Stimulated activated CD4-positive, alpha-beta T cell treated with anti-CD3 and anti-CD28 coated beads, Interleukin-2, amount 100 ng/mL, for 24 hours (primary cell): ENCODE measurements around the gene DMXL1.
"Not testable (repeated sequence)": the region's sequence is repeated elsewhere in the genome, so short reads cannot be mapped to it uniquely, and the experiment has no call there.

ENCODE experiments used
- DNase-seq, 2 donors: peaks; one replicate each; pipeline ENCODE4 v3.0.0-alpha.2; 2020

DMXL1 gene

DNA sequence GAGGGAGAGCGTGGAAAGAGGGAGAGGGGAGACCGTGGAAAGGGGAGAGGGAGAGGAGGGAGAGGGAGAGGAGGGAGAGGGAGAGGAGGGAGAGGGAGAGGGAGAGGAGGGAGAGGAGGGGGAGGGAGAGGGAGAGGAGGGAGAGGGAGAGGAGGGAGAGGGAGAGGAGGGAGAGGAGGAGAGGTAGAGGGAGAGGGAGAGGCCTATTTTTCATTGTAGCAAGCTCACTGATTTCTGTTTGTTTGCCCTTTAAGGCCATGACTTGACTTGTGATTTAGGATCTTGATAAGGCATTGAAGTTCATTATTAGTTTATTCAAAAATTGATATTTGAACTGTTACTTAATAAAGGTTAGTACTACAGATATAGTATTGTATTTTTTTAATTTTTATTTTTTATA, 52.4 kb downstream of the DMXL1 start:
- no peak for DNase-seq

DNA sequence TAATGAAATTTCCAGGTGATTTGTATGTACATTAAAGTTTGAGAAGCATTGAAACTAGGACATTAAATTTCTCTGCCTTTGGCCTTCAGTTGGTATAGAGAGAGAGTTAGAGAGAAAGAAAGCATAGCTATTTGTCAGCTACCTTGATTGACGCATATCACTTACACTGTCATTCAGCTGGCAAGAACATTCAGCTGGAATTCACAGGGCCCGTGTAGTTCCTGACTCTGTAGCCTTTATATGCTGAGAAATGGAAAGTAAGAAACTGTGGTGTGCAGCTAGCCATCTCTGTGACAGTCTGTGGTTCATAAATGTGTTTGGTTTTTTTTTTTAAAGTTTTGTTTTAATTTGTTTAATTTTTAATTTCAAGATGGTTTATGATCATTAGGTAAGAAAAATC, 58.9 kb downstream of the DMXL1 start:
- no peak for DNase-seq

DNA sequence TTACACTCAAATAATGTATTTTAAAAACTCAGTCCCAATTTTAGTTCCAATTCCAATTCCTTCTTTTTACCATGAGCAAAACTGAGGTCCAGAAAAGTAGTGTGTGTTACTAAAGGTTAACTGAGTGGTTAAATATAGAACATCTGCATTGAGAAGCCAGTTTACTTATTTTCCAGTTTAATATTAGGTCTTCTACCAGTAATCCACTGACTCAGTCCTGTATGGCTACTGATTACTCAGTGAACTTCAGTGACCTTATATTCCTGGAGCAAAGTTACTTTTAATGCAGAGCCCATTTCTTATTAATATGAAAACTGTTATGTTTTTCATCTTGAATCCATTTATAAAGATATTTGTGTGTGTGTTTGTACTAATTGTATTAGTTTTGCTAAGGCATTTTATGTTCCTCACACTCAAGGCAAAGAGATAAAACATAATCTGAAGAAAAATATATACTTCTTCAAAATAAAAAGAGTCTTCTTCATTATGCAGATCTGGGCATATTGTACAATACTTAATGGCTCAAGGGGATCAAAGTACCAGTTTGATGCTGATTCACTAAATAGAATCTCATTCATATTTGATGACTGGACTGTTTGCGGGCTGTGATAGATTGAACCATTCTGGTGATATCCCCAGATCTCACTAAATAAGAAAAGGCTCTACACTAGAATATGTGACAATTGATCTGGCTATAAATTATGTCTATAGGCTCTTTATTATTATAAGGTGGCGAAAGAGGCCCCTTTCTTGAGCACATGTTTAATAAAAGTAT, 60.8 kb downstream of the DMXL1 start:
- no peak for DNase-seq

DNA sequence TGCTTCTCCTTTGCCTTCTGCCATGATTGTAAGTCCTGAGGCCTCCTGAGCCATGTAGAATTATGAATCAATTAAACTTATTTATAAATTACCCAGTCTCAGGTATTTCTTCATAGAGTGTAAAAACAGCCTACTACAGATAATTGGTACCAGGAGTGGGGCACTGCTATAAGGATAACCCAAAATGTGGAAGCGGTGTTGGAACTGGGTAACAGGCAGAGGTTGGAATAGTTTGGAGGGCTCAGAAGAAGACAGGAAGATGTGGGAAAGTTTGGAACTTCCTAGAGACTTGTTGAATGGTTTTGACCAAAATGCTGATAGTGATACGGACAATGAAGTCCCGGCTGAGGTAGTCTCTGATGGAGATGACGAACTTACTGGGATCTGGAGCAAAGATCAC, 64.9 kb downstream of the DMXL1 start:
- DNase-seq, result not testable (repeated sequence)

DNA sequence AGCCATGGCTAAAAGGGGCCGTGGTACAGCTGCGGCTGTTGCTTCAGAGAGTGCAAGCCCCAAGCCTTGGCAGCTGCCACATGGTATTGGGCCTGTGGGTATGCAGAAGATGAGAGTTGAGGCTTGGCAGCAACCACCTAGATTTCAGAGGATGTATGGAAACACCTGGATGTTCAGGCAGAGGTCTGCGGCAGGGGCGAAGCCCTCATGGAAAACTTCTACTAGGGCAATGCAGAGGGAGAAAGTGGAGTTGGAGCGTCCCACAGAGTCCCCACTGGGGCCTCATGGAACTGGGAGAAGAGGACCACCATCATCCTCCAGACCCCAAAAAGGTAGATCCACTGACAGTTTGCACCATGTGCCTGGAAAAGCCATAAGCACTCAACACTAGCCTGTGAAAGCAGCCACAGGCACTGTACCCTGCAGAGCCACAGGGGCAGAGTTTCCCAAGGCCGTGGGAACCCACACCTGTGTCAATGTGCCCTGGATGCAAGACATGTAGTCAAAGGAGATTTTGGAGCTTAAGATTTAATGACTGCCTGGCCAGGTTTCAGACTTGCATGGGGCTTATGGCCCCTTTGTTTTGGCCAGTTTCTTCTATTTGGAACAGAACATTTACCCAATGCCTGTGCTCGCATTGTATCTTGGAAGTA, 65.9 kb downstream of the DMXL1 start:
- no peak for DNase-seq

DNA sequence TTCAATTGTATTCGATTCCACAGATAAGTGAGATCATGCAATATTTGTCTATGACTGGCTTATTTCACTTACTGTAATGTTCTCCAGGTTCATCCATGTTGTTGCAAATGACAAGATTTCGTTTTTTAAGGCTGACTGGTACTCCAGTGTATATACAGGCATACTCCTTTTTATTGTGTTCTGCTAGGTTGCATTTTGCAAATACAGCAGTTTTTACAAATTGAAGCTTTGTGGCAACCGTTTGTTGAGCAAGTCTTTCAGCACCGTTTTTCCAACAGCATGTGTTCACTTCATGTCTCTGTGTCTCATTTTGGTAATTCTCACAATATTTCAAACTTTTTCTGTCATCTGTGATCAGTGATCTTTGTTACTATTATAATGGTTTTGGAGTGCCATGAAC, 82.7 kb downstream of the DMXL1 start:
- no peak for DNase-seq

DNA sequence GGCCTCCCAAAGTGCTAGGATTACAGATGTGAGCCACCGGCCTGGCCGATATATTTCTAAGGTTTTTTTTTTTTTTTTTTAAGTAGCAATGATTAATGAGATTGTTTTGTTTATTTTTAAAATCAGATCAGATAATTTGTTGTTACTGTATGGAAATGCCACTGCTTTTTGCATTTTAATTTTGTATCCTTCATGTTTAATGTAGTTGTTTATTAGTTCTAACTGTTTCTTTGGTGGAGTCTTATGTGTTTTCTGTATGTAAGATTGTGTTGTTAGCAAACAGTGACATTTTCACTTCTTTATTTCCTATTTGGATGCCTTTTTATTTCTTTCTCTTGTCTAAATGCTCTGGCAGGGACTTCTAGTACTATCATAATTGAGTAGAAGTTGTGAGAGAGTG, 87.3 kb downstream of the DMXL1 start:
- no peak for DNase-seq

DNA sequence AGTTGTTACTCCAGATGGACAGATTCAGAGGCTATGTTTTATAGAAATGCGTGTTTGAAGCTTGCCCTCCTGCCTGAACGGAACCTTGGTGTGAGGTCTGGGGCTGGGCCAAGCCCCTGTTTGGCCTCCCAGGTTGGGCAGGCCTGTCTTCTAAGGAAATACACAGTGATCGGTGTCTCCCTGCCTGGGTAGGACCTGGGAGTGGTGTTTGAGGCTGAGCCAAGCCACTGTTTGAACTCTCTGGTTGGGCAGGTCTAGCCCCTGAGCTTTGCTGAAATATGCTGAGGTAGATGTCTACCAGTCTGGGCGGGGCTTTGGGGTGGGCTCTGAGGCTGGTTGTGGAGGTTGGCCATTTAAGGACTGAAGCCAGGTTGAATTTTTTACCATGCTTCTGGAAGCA, 90.5 kb downstream of the DMXL1 start:
- DNase-seq, result no peak

DNA sequence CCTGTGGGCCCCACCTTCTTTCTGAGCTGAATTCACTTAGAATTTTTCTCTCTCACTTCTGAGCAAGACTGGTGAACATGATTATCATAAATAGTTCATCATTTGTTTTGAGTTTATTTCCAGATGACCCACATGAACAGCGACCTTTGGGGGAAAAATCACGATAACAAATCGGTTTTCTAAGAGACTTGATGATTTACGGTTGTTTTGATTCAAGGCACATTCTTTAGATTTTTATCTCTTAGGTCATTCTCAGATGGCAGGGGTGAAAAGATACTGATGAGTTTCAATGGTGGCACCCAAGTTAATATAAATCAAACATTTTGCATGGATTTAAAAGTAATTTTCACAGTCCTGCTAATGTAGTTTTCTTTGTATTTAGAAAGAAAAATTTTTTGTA, 95.1 kb downstream of the DMXL1 start:
- no peak for DNase-seq

DNA sequence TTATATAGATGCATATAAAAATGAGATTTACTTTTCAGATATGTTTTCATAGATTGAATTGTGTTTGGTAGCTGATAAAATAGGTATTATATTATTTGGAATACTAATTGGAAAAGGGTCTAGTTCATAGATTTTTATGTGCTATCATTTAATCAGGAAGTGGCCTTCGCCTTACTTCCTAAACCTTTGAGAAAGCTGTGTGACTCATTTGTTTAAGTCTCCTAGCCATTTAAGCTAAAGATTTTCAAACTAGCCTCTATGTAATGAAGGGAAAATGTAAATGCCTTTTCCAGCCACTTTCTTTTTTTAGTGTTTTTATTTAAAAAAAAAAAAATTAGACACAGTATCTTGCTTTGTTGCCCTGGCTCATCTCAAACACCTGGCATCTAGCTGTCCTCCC, 97.5 kb downstream of the DMXL1 start:
- DNase-seq, result no peak

DNA sequence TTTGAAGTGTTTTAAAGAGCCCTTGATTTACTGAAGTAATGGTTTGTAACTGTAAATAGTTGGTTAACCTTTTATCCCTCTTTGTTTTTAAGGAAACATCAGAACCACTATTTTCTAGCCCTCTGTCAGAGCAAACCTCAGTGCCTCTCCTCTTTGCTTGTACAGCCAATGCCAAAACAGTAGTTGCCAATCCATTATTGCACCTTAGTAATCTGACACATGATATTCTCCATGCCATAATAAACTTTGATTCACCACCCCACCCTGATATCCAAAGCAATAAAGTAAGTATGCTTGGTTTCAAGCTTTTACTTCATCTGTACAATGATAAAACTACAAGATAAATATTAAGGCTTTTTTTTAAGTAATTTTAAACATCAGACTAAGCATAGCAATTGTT, 100.8 kb downstream of the DMXL1 start:
- no peak for DNase-seq

DNA sequence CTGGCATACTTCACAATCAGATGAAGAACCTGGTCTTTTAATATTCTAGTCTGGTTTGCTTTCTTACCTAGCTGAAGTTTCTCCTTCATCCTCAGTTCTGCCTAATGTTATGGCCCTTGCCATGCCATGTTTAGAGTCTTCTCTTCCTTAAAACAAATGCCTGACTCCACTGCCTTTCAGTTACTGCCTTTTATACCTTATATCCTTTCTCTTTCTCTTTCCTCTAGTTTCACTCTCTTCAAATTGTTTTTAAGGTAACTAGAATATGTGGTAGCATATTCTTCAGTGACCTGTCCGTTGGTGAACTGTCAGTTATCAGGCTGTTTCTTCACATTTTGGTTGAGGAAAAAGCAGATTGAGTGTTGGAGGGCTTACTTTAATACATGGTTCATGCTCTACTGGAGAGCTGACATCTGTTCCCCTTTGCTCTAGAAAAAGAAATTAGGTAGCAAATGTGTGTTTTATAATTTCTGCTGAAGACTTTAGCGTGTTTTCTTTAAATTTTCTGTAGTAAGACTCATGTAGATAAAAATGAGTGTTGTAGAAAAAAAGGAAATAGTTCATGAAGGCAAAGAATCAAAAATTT, 103.8 kb downstream of the DMXL1 start:
- no peak for DNase-seq

DNA sequence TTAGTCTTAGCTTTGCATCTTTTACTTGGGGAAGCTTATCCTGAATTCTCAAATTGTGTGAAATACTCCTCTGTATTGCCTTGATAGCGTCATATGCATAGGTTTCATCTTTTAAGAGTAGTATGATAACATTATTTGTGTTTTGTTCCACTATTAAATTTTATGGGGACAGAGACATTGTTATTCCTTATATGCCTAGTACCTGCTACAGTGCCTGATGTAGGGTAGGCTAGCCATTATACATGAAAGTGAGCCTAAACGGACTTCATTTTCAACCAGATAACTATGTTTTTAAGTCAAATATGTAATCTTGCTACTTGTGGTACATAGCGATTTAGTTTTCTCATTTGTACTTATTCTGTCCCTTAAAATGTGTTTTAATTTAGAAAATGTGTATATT, 105.9 kb downstream of the DMXL1 start:
- no peak for DNase-seq

DNA sequence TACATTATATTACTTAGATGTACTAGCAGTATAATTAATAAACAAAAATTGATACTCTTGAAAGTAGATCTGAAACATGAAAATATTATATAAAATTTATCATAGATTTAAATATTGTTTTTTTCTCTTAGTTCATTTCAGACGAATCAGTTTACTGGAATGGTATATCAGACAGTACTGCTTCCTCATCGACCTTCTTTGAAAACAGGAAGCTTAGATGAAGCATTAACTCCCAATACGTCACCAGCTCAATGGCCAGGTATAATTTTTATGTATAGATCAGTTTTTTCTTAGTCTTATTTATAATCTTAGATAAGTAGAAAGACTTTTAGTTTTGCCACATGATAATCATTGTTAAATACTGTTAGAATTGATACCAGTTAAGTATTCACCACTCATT, 106.3 kb downstream of the DMXL1 start:
- no peak for DNase-seq

DNA sequence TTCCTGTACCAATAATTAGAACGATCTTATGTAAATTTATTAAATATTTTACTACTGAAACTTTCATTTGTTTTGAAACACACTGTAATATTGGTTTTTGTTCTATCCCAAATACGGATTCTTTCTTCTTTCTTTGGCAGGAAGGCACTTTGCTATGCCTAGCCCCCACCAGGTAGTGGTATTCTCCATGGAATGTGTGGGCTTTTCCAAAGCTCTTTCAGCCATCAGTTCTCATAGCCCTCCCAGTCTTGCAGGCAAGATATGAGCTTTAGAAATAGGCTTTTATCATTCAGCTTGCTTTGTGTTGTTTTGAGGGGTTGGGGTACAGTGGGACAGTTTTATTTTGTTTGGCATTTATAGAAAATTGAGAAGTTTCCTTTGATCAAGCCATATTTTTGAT, 107.5 kb downstream of the DMXL1 start:
- DNase-seq, result no peak

DNA sequence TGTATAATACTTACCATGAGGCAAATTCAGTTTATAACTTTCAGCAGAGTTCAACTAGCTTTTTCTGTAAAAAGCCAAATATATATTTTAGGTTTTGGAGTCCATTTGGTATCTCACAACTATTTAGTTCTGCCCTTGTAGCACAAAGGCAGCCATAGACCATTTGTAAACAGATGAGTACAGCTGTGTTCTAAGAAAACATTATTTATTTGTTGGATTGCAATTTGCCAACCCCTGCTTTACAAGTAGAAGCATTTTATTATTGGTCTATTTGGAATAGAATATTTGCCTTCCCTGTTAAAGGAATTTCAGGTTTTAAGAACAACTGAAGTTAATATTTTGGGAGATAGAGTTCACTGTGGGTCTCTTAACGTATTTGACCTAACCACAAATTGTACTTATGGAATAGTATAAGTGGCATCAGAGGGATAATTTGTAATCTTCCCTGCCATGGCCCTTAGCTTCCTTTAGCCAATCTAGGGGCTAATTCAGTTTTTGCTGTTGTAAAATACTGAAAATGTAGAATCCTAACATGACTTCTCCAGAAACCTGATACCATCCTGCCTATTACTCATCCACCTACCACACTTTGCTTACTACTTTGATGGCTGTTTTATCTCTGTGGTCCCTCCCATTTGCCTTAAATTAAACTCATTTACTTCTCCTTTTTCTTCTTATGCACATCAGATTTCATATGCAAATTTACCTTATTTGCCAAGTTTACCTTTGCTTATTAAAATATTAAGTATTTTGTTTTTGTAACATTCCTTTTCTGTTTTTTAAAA, 109.2 kb downstream of the DMXL1 start:
- DNase-seq, result no peak

DNA sequence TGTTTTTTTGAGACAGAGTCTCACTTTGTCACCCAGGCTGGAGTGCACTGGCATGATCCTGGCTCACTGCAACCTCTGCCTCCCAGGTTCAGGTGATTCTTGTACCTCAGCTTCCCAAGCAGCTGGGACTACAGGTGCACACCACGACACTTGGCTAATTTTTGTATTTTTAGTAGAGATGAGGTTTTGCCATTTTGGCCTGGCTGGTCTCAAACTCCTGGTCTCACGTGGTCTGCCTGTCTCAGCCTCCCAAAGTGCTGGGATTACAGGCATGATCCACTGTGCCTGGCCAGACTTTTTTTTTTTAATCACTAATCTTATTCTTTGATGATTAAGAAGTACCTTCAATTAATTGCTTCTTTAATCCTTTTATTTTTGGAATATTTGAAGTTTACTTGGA, 114.6 kb downstream of the DMXL1 start:
- DNase-seq, result not testable (repeated sequence)

DNA sequence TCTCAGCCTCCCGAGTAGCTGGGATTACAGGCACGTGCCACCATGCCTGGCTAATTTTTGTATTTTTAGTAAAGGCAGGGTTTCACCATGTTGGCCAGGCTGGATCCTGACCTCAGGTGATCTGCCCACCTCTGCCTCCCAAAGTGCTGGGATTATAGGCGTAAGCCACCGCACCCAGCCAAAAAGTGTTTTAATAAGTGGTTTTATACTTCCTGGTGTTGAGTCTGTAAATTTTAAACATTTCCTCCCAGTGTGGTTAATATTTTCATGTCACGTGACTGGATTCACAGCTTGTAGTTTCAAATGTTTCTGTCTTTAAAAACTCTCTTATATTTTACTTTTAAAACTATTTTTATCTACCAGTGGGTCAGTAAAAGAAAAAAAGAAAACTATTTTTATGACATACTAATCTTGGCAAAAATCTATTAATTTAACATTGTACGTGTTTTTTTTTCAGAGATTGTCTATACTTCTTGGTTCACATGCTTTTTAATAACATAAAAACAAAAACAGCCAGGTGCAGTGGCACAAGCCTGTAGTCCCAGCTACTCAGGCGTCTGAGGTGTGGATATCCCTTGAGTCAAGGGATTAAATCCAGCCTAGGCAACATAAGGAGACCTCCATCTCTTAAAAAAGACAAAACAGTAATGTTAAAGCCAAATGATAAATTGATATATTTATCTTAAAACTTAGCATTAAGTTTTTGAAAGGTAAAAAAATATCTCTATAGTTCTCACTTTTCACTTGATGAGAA, 117.1 kb downstream of the DMXL1 start:
- DNase-seq, result no peak

DNA sequence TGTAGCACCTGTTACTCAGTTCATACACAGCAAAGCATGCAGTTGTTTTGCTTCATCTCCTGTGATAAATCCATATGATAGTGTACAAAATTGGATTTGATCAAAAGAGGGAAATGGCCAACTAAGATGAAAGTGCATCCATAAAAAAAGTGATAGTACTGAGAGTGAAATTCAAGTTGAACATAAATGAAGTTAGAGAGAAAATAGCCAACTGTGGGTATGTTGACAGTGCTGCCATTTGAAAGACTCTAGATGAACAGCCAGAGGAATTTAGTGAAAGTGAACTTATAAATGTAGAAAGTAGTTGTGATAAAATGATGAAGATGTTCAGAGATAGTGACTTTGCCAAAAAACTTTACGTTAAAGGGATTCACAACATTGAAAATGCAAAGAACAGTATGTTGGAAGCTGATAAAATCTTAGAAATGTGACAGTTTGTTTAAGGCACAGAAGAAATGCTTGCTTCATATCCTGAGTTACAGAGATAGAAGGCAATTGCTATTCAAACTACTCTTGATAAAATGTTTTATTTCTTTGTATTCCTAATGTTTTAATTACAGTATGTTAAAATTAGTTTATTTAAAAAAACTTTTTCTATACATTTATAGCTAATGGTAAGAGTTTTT, 119.7 kb downstream of the DMXL1 start:
- DNase-seq, result no peak

DNA sequence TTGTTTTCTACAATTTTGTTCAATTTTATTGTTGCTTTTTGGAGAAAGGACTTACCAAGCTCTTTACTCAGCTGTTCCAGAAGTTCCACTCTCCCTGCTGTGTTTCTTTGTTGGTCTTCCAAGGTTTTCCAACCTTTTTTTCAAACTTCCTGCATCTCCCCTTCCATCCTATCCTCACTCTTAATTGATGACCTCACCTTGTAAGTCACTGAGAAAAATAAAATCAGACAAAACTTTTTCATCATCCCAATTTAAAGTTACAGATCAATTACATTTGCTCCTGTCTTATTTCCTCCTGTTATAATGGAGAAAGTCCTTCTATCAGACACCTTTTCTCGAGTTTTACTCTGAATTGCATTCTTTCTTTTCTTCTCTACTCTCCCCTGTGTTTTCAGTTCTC, 121.1 kb downstream of the DMXL1 start:
- DNase-seq, result no peak

DNA sequence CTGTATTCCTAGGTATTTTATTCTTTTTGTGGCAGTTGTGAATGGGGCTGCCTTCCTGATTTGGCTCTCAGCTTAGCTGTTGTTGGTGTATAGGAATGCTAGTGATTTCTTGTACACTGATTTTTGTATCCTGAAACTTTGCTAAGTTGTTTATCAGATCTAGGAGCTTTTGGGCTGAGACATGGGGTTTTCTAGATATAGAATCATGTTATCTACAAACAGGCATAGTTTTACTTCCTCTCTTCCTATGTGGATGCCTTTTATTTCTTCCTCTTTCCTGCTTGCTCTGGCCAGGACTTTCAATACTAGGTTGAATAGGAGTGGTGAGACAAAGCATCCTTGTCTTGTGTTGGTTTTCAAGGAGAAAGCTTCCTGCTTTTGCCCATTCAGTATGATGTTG, 129.9 kb downstream of the DMXL1 start:
- no peak for DNase-seq

DNA sequence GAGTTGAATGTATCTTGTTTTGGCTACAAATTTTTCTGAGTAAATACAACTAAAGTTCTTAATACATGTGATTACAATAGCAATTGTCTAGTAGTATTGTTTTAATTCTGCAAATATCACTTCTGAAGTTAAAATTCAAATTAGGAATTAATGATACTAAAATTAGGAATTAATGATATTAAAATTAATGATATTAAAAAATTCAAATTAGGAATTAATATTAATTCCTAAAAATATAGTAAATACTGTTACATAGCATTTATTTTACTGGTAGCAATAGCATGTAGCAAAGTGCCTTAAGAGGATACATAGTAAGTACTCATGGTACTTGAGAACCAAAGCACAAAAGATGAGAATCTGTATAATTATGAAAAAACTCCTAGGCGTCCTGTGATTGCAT, 136.2 kb downstream of the DMXL1 start:
- DNase-seq, result no peak
